HCT116 (cell line): ENCODE results near the gene TMC8. TPM values are rescaled to one million over a fixed set of nuclear protein-coding genes. Genes with fewer than 3 reads are reported as not detected.

ENCODE experiments used
- ATAC-seq: fragments of 200-7000 bp; cut with Tn5 transposase; 2 replicates; pipeline ENCODE4 v1.9.1; 2020; ENCODE audit warnings: mild to moderate bottlenecking, moderate library complexity
- BruUV-seq: library from RNA; stranded (reverse); fragments of 400-500 nt; replicated peaks from 2 replicates; lab custom pipeline; 2021; lab: Mats Ljungman, UMichigan
- CTCF ChIA-PET: fragments of 300-600 bp; sonication (Branson Sonifier 250); formaldehyde crosslinking; loops from one replicate; lab custom pipeline; 2021; ENCODE audit warnings: antibody characterized with exemption; lab: Charles Lee
- POLR2A ChIA-PET: fragments of 300-600, 350-600 bp; sonication (Branson Sonifier 250); formaldehyde crosslinking; loops from one replicate; lab custom pipeline; 2021; ENCODE audit warnings: antibody characterized with exemption; lab: Charles Lee
- RAD21 ChIA-PET, 2 experiments: fragments of 300-600 bp; sonication (Branson Sonifier 250); formaldehyde crosslinking; loops; one replicate each; lab custom pipeline; 2023; ENCODE audit warnings: low total read pairs in 2 of 2; ENCODE audit not compliant: uncharacterized antibody in 2 of 2, unreplicated experiment in 2 of 2, low non-redundant PET in 1 of 2; lab: Charles Lee
- DNase-seq: peaks from one replicate; pipeline ENCODE4 v3.0.0-alpha.2; 2010; ENCODE audit warnings: low read depth, low spot score
- H2AFZ ChIP-seq: fragments of 200-600 bp; shearing (Covaris generic), sonication (generic); 2 replicates; pipeline ENCODE4 v1.6.1; 2017; ENCODE audit warnings: low read depth, mixed run types, mixed read lengths, antibody characterized with exemption, low read length; ENCODE audit not compliant: poor library complexity, severe bottlenecking
- H3K27ac ChIP-seq: 2 replicates; pipeline ENCODE4 v1.5.1; 2012; ENCODE audit warnings: low read depth, low read length
- H3K27me3 ChIP-seq: fragments of 200-600 bp; sonication (generic); 2 replicates; pipeline ENCODE4 v1.6.1; 2016; ENCODE audit warnings: mixed run types, low read length, mixed read lengths; ENCODE audit not compliant: insufficient read depth
- H3K36me3 ChIP-seq, 2 experiments: fragments of 200-500 bp in 1 of 2; fragments of 200-600 bp in 1 of 2; sonication (Bioruptor generic) in 1 of 2; sonication (generic) in 1 of 2; 2 replicates each; pipeline versions ENCODE4 v1.5.1 to v1.6.1; 2014 to 2016; ENCODE audit warnings: low read length in 2 of 2, inconsistent platforms in 1 of 2, mixed read lengths in 1 of 2, mixed run types in 1 of 2; ENCODE audit not compliant: insufficient read depth in 2 of 2, control insufficient read depth in 1 of 2
- H3K4me1 ChIP-seq, 2 experiments: fragments of 200-600 bp in 1 of 2; sonication (generic) in 1 of 2; 2 replicates each; pipeline versions ENCODE4 v1.5.1 to v1.6.1; 2012 to 2017; ENCODE audit warnings: low read length in 2 of 2, inconsistent platforms in 1 of 2, mild to moderate bottlenecking in 1 of 2, mixed read lengths in 1 of 2, mixed run types in 1 of 2, moderate library complexity in 1 of 2; ENCODE audit not compliant: insufficient read depth in 2 of 2, control insufficient read depth in 1 of 2
- H3K4me2 ChIP-seq: fragments of 200-600 bp; sonication (generic); 2 replicates; pipeline ENCODE4 v1.6.1; 2017; ENCODE audit warnings: mixed run types, low read length, mixed read lengths
- H3K4me3 ChIP-seq, 2 experiments: fragments of 200-600 bp in 1 of 2; sonication (generic) in 1 of 2; replicated peaks in 1 of 2; 2 replicates each; pipeline ENCODE4 v1.5.1; 2011 to 2016; ENCODE audit warnings: low read length in 2 of 2, control low read depth in 1 of 2, low read depth in 1 of 2, mild to moderate bottlenecking in 1 of 2, mixed read lengths in 1 of 2, mixed run types in 1 of 2
- H3K79me2 ChIP-seq: fragments of 200-600 bp; sonication (generic); 2 replicates; pipeline ENCODE4 v1.6.1; 2017; ENCODE audit warnings: mild to moderate bottlenecking, mixed run types, low read length, moderate library complexity, mixed read lengths; ENCODE audit not compliant: insufficient read depth
- H3K9ac ChIP-seq: fragments of 200-600 bp; sonication (generic); 2 replicates; pipeline ENCODE4 v1.6.1; 2016; ENCODE audit warnings: low read length, mixed read lengths
- H3K9me2 ChIP-seq: fragments of 200-600 bp; sonication (generic), shearing (Covaris generic); 2 replicates; pipeline ENCODE4 v1.6.1; 2017; ENCODE audit warnings: mixed run types, mild to moderate bottlenecking, moderate library complexity; ENCODE audit not compliant: insufficient read depth
- H3K9me3 ChIP-seq, 2 experiments: fragments of 200-500 bp in 1 of 2; fragments of 200-600 bp in 1 of 2; sonication (Bioruptor generic) in 1 of 2; sonication (generic) in 1 of 2; 2 replicates each; pipeline ENCODE4 v1.6.1; 2014 to 2017; ENCODE audit warnings: low read length in 2 of 2, mixed read lengths in 2 of 2, inconsistent platforms in 1 of 2, low read depth in 1 of 2, mild to moderate bottlenecking in 1 of 2, mixed run types in 1 of 2, moderate library complexity in 1 of 2; ENCODE audit not compliant: control insufficient read depth in 1 of 2, insufficient read depth in 1 of 2
- H4K20me1 ChIP-seq: fragments of 200-600 bp; sonication (generic), shearing (Covaris generic); 2 replicates; pipeline ENCODE4 v1.6.1; 2017; ENCODE audit warnings: mixed run types, mild to moderate bottlenecking, moderate library complexity; ENCODE audit not compliant: insufficient read depth
- ATF3 ChIP-seq: IDR thresholded peaks from 2 replicates; pipeline ENCODE4 v1.6.1; 2012
- CEBPB ChIP-seq: IDR thresholded peaks from 2 replicates; pipeline ENCODE4 v1.6.1; 2012; ENCODE audit warnings: low read depth
- CTCF ChIP-seq, 3 experiments: fragments of 200-600 bp in 1 of 3; sonication (generic) in 1 of 3; IDR thresholded peaks in 2 of 3; conservative IDR thresholded peaks in 1 of 3; 2 replicates each; pipeline ENCODE4 v1.5.1; 2012 to 2017; ENCODE audit warnings: low read depth in 2 of 3, low read length in 2 of 3, antibody characterized with exemption in 1 of 3, borderline replicate concordance in 1 of 3, control low read depth in 1 of 3, mild to moderate bottlenecking in 1 of 3, mixed read lengths in 1 of 3, mixed run types in 1 of 3, moderate library complexity in 1 of 3; ENCODE audit not compliant: insufficient read depth in 1 of 3
- EGR1 ChIP-seq: IDR thresholded peaks from 2 replicates; pipeline ENCODE4 v1.6.1; 2012; ENCODE audit warnings: low read depth
- ELF1 ChIP-seq: IDR thresholded peaks from 2 replicates; pipeline ENCODE4 v1.6.1; 2012; ENCODE audit warnings: low read depth, borderline replicate concordance
- EZH2phosphoT487 ChIP-seq: fragments of 200-600 bp; IDR thresholded peaks from 2 replicates; pipeline ENCODE4 v1.6.1; 2018; ENCODE audit warnings: antibody characterized with exemption, borderline replicate concordance
- JUND ChIP-seq: IDR thresholded peaks from 2 replicates; pipeline ENCODE4 v1.6.1; 2012
- MAX ChIP-seq: IDR thresholded peaks from 2 replicates; pipeline ENCODE4 v1.6.1; 2012
- SIN3A ChIP-seq: IDR thresholded peaks from 2 replicates; pipeline ENCODE4 v1.6.1; 2012; ENCODE audit warnings: low read depth
- ZBTB33 ChIP-seq: IDR thresholded peaks from 2 replicates; pipeline ENCODE4 v1.6.1; 2011; ENCODE audit warnings: mild to moderate bottlenecking, low read length, moderate library complexity; ENCODE audit not compliant: insufficient replicate concordance; ENCODE audit errors: extremely low read depth
- ZFX ChIP-seq: fragments of 450-650 bp; IDR thresholded peaks from 2 replicates; pipeline ENCODE4 v1.6.1; 2017
- intact Hi-C: fragments of 100-400 bp; cut with micrococcal nuclease; formaldehyde crosslinking; loops from 2 replicates; pipeline ENCODE4 v1.10.0; 2022
- total RNA-seq: library from RNA; stranded (reverse); gene quantifications from one replicate; pipeline ENCODE4 v1.2.1, GENCODE V29; 2021; ENCODE audit not compliant: unreplicated experiment

Gene TMC8
- total RNA-seq, 1 experiment from 2014 or later: 7.8 TPM

- intact Hi-C loops: no loop called here
- Histone ChIP-seq H3K4me1 (peaks cover 35 to 76% of the 10 kb centered on the region in 2 experiments), H3K36me3 (no peaks in the 10 kb centered on the region), H3K9me3 (no peaks in the 10 kb centered on the region), H2AFZ (no peak overlapping the region), H4K20me1 (no peaks in the 10 kb centered on the region), H3K9me2 (no peaks in the 10 kb centered on the region), H3K9ac (no peak overlapping the region), H3K27ac (no peak overlapping the region), H3K4me3 (no peak overlapping the region), H3K27me3 (no peaks in the 10 kb centered on the region), H3K79me2 (no peaks in the 10 kb centered on the region), H3K4me2 (no peak overlapping the region)
- no peak for TF ChIP-seq EGR1
- TF ChIP-seq JUND: no peak
- no peak for TF ChIP-seq MAX
- TF ChIP-seq EZH2phosphoT487: no peak
- TF ChIP-seq ZFX: no peak
- TF ChIP-seq ZBTB33: no peak
- no peak for TF ChIP-seq ELF1
- TF ChIP-seq ATF3: no peak
- no peak for TF ChIP-seq CEBPB
- no peak for TF ChIP-seq SIN3A
- no peak for TF ChIP-seq CTCF (IDR thresholded peaks at IDR 0.05 in 2 of 3, conservative IDR thresholded peaks at IDR 0.05 in 1 of 3; ENCODE audit: borderline replicate concordance in 1 of 3, insufficient read depth in 1 of 3, low read depth in 2 of 3, low read length in 2 of 3)
- no TSS peak for BruUV-seq
- ChIA-PET CTCF (interaction anchor here (1.0 to 2.1 kb wide), 3 partner anchors 41 to 63 kb away, joined by 3 to 8 read pairs (median 6); no protein-coding TSS in a partner anchor), RAD21 (no interaction called here), POLR2A (interaction anchor here (1.3 kb wide), 2 partner anchors 40 to 51 kb away, joined by 3 to 6 read pairs; partner anchors contain the start of genes AFMID and TK1)
- no peak for DNase-seq
- no peak for ATAC-seq
Measured at GRCh38 chr17:78135858-78136500, 5.4 kb downstream of the TMC8 start.
